OCI-LY3 (cell line): Measurements from ENCODE around the gene UBE2K.
A peak's percentile ranks its signal among the peaks of the same experiment; 100 is the strongest.

ENCODE experiments used
- H2AFZ ChIP-seq: fragments of 200-600, 300-600 bp; shearing (Covaris generic); 2 replicates; pipeline ENCODE4 v1.6.0; 2014; ENCODE audit warnings: antibody characterized with exemption, low read depth, low read length
- H3K27ac ChIP-seq: fragments of 200-600, 300-600 bp; sonication (generic); 2 replicates; pipeline ENCODE4 v1.5.1; 2014; ENCODE audit warnings: mild to moderate bottlenecking, low read length, moderate library complexity, mixed read lengths
- H3K27me3 ChIP-seq: fragments of 200-600, 300-600 bp; sonication (generic); 2 replicates; pipeline ENCODE4 v1.6.1; 2014; ENCODE audit warnings: low read depth, low read length, mixed read lengths
- H3K36me3 ChIP-seq: fragments of 200-600, 300-600 bp; sonication (generic); replicated peaks from 2 replicates; pipeline ENCODE3; 2014; ENCODE audit warnings: low read depth, low read length, mixed read lengths
- H3K4me1 ChIP-seq: fragments of 300-600, 200-600 bp; sonication (generic); 2 replicates; pipeline ENCODE4 v1.6.1; 2014; ENCODE audit warnings: low read length, mixed read lengths
- H3K4me2 ChIP-seq: fragments of 200-600, 300-600 bp; sonication (generic); 2 replicates; pipeline ENCODE4 v1.6.1; 2014; ENCODE audit warnings: low read length, mixed read lengths
- H3K4me3 ChIP-seq: fragments of 300-600, 200-600 bp; sonication (generic); 2 replicates; pipeline ENCODE4 v1.5.1; 2014; ENCODE audit warnings: antibody characterized with exemption, mild to moderate bottlenecking, low read length, moderate library complexity
- H3K79me2 ChIP-seq: fragments of 300-600, 200-600 bp; shearing (Covaris generic); 2 replicates; pipeline ENCODE4 v1.6.1; 2014; ENCODE audit warnings: mild to moderate bottlenecking, low read length, mixed read lengths
- H3K9ac ChIP-seq: fragments of 300-600, 200-600 bp; shearing (Covaris generic); 2 replicates; pipeline ENCODE4 v1.6.0; 2014; ENCODE audit warnings: mild to moderate bottlenecking, low read length, moderate library complexity
- H3K9me3 ChIP-seq: fragments of 200-600, 300-600 bp; shearing (Covaris generic); 2 replicates; pipeline ENCODE4 v1.6.1; 2014; ENCODE audit warnings: low read length, mixed read lengths; ENCODE audit not compliant: insufficient read depth
- H4K20me1 ChIP-seq: fragments of 200-600, 300-600 bp; sonication (generic); 2 replicates; pipeline ENCODE4 v1.6.1; 2016; ENCODE audit warnings: low read length, mixed read lengths; ENCODE audit not compliant: insufficient read depth
- CTCF ChIP-seq: fragments of 200-600, 300-600 bp; sonication (generic); IDR thresholded peaks from 2 replicates; pipeline ENCODE4 v1.5.1; 2014; ENCODE audit warnings: antibody characterized with exemption, low read length, low read depth
- EZH2phosphoT487 ChIP-seq: fragments of 200-600 bp; shearing (Covaris generic); IDR thresholded peaks from 2 replicates; pipeline ENCODE4 v1.6.1; 2018; ENCODE audit warnings: antibody characterized with exemption, mixed run types, low read depth

The UBE2K gene

GRCh38 chr4:39822662-39823061, 124.7 kb downstream of the UBE2K start:
- TF ChIP-seq CTCF: no peak
- TF ChIP-seq EZH2phosphoT487: no peak
- Histone ChIP-seq H3K9me3 (no peaks in the 10 kb centered on the region), H3K4me2 (no peak overlapping the region), H3K9ac (no peak overlapping the region), H4K20me1 (no peaks in the 10 kb centered on the region), H3K4me3 (no peak overlapping the region), H3K36me3 (peaks cover 24% of the 10 kb centered on the region), H3K27ac (no peak overlapping the region), H2AFZ (no peak overlapping the region), H3K27me3 (no peaks in the 10 kb centered on the region), H3K4me1 (peaks cover 20% of the 10 kb centered on the region), H3K79me2 (no peaks in the 10 kb centered on the region)

- H3K27ac ChIP-seq: no peak overlapping the region
- peaks cover 27% of the 10 kb centered on the region for H3K36me3 ChIP-seq
These were observed 125.3 kb downstream of the UBE2K start for GRCh38 chr4:39823191-39823590.

GRCh38 chr4:39825090-39825489, 127.2 kb downstream of the UBE2K start:
- TF ChIP-seq CTCF (no peak), EZH2phosphoT487 (no peak)
- H3K9me3 ChIP-seq: no peaks in the 10 kb centered on the region
- no peaks in the 10 kb centered on the region for H4K20me1 ChIP-seq
- peak overlapping the region; percentile 45 for H3K4me2 ChIP-seq
- H3K27me3 ChIP-seq: no peaks in the 10 kb centered on the region
- peaks cover 20% of the 10 kb centered on the region for H3K4me1 ChIP-seq
- H3K36me3 ChIP-seq: peaks cover 38% of the 10 kb centered on the region
- peak overlapping the region; percentile 68 for H3K27ac ChIP-seq
- H3K4me3 ChIP-seq: peak overlapping the region; percentile 14; the same call in 1 of the 2 replicates
- no peak overlapping the region for H2AFZ ChIP-seq
- peak overlapping the region; percentile 21; the same call in 1 of the 2 replicates for H3K9ac ChIP-seq
- H3K79me2 ChIP-seq: no peaks in the 10 kb centered on the region

More at GRCh38 chr4:39823191-39823590, 125.3 kb downstream of the UBE2K start:
- H3K27me3 ChIP-seq: no peaks in the 10 kb centered on the region
- no peak for TF ChIP-seq EZH2phosphoT487
- TF ChIP-seq CTCF: no peak
- H3K9me3 ChIP-seq: no peaks in the 10 kb centered on the region
- H3K9ac ChIP-seq: no peak overlapping the region
- no peaks in the 10 kb centered on the region for H4K20me1 ChIP-seq
- no peak overlapping the region for H2AFZ ChIP-seq
- H3K4me1 ChIP-seq: peaks cover 20% of the 10 kb centered on the region
- H3K4me2 ChIP-seq: no peak overlapping the region
- no peak overlapping the region for H3K4me3 ChIP-seq
- H3K79me2 ChIP-seq: no peaks in the 10 kb centered on the region

- no peak overlapping the region for H2AFZ ChIP-seq
- no peak for TF ChIP-seq CTCF
- no peak for TF ChIP-seq EZH2phosphoT487
- H3K27ac ChIP-seq: peak overlapping the region; percentile 68
- H3K36me3 ChIP-seq: peaks cover 42% of the 10 kb centered on the region
- no peak overlapping the region; the same call in 1 of the 2 replicates for H3K9ac ChIP-seq
- peak overlapping the region; percentile 45 for H3K4me2 ChIP-seq
- H4K20me1 ChIP-seq: no peaks in the 10 kb centered on the region
- no peaks in the 10 kb centered on the region for H3K27me3 ChIP-seq
- no peaks in the 10 kb centered on the region for H3K9me3 ChIP-seq
- H3K4me3 ChIP-seq: no peak overlapping the region
- H3K4me1 ChIP-seq: peaks cover 20% of the 10 kb centered on the region
- H3K79me2 ChIP-seq: no peaks in the 10 kb centered on the region
These were observed 127.8 kb downstream of the UBE2K start for GRCh38 chr4:39825741-39826231.
